Loucy (cell line): ENCODE measurements around the gene CYSLTR2.

Experiments
- CTCF ChIP-seq: fragments of 200-600 bp; sonication (generic); conservative IDR thresholded peaks from 2 replicates; pipeline ENCODE4 v1.5.1; 2014; ENCODE audit warnings: mild to moderate bottlenecking, antibody characterized with exemption, low read length
- EZH2phosphoT487 ChIP-seq: fragments of 200-600 bp; IDR thresholded peaks from 2 replicates; pipeline ENCODE4 v1.6.1; 2018; ENCODE audit warnings: antibody characterized with exemption, mild to moderate bottlenecking, moderate library complexity, borderline replicate concordance

- TF ChIP-seq CTCF (no peak), EZH2phosphoT487 (no peak)
These were observed 28.2 kb downstream of the CYSLTR2 start for GRCh38 chr13:48681905-48682304.
